Measurements from ENCODE around the gene ATP11C.

The ATP11C gene

DNA sequence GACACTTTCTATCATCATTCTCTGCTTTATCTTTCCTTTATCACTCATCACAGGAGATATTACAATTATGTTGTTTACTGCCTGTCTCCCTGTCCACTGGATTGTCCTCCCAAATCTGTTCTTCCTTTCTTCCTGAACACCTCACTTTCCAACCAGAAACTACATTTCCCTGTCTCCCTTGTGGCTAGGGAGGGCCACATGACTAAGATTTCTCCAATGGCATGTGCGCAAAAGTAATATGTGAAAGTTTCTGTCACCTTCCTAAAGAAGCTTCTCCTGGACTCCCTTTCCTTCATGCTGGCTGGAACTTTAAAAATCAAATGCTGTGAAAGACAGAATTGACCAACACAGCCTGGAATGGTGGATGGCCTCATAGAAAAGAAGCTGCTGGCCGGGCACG is 25.8 kb downstream of the ATP11C start:
- no peaks in the 10 kb centered on the region for H3K9me3 ChIP-seq (ENCODE audit: low read length)
- no peaks in the 10 kb centered on the region for H3K4me1 ChIP-seq (ENCODE audit: insufficient read depth, low read length)
- no peak overlapping the region for H2AFZ ChIP-seq (ENCODE audit: low read depth, low read length)
- H3K36me3 ChIP-seq (ENCODE audit: insufficient read depth, low read length): no peaks in the 10 kb centered on the region
- no peak overlapping the region for H3K4me3 ChIP-seq (ENCODE audit: low read length)
- no peaks in the 10 kb centered on the region for H3K27me3 ChIP-seq (ENCODE audit: insufficient read depth, low read length)

DNA sequence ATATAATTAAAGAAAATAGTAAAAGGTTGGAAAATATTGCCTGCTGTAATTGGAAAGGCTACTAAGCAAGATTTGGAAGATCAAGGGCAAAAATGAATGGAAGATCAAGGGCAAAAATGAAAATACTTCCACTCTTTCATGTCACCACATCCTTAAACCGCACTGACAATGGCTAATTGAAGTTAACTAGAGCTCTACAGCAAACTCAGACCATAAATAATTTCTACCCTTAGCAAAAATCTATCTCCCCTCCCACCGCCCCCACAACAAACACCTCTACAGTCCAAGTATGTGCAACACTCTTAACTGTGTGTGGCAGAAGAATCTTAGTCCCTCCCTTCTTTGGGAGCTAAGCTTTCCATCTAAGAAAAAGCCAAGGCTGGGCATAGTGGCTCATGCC is 27.1 kb downstream of the ATP11C start:
- Histone ChIP-seq H3K9me3 (ENCODE audit: low read length) (no peaks in the 10 kb centered on the region), H3K27me3 (ENCODE audit: insufficient read depth, low read length) (no peaks in the 10 kb centered on the region), H2AFZ (ENCODE audit: low read depth, low read length) (no peak overlapping the region), H3K4me3 (ENCODE audit: low read length) (no peak overlapping the region), H3K4me1 (ENCODE audit: insufficient read depth, low read length) (no peaks in the 10 kb centered on the region), H3K36me3 (ENCODE audit: insufficient read depth, low read length) (no peaks in the 10 kb centered on the region)

DNA sequence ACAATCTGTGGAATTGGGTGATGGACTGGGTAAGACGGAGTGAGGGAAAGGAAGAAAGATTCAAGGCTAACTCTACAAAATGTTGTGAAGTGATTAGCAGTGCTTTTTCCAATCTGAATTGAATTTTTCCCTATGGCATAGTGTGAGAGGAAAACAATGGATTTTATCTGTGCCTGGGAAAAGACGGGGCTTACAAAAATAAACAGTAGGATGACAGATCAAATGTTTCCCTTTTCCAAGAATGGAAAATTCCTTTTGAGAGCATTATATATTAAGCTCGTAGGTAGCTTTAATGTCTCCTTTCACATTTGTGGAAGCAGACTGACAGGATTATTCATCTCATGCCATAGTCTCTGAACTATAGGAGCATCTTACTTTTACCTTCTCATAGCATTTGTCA is 27.8 kb downstream of the ATP11C start:
- Histone ChIP-seq H3K4me3 (ENCODE audit: low read length) (no peak overlapping the region), H3K27me3 (ENCODE audit: insufficient read depth, low read length) (no peaks in the 10 kb centered on the region), H3K36me3 (ENCODE audit: insufficient read depth, low read length) (no peaks in the 10 kb centered on the region), H2AFZ (ENCODE audit: low read depth, low read length) (no peak overlapping the region), H3K9me3 (ENCODE audit: low read length) (no peaks in the 10 kb centered on the region), H3K4me1 (ENCODE audit: insufficient read depth, low read length) (no peaks in the 10 kb centered on the region)

DNA sequence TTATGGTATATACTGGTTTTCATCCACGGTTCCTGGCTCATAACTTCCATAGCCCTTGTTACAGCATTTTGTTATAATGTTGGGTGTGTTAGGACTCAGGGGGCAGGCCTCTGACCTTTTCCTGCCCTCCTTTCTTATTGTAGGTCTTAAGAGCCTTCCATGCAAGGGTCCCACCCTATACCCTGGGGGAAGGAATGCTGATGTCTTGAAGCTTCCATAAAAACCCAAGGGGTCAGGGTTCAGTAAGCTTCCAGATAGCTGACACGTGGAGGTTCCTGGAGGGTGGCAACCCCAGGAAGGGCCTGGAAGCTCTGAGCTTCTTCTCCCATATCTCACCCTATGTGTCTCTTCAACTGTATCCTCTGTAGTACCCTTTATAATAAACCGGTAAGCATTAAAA is 29.6 kb downstream of the ATP11C start:
- H3K36me3 ChIP-seq (ENCODE audit: insufficient read depth, low read length): no peaks in the 10 kb centered on the region
- H3K9me3 ChIP-seq (ENCODE audit: low read length): no peaks in the 10 kb centered on the region
- H3K4me3 ChIP-seq (ENCODE audit: low read length): no peak overlapping the region
- no peaks in the 10 kb centered on the region for H3K27me3 ChIP-seq (ENCODE audit: insufficient read depth, low read length)
- no peaks in the 10 kb centered on the region for H3K4me1 ChIP-seq (ENCODE audit: insufficient read depth, low read length)
- no peak overlapping the region for H2AFZ ChIP-seq (ENCODE audit: low read depth, low read length)

DNA sequence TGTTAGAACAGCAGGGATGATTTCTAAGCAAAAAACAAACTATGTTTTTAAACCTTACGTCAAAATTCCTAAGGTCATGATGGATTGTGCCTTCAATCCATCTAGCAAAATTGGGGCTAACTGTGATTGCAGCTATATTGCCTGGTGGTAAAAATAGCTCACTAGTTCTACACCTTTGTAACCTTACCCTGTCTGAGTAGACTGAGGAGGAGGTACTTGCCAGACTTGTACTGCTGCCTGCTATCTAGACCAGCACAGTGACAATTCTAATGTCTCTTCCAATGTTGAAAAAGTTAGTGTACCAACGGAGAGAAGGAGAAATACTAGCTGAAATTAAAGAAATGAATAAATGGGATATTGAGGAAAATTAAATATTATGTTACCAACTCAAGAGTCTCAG is 30.3 kb downstream of the ATP11C start:
- no peaks in the 10 kb centered on the region for H3K27me3 ChIP-seq (ENCODE audit: insufficient read depth, low read length)
- no peaks in the 10 kb centered on the region for H3K4me1 ChIP-seq (ENCODE audit: insufficient read depth, low read length)
- no peak overlapping the region for H2AFZ ChIP-seq (ENCODE audit: low read depth, low read length)
- no peaks in the 10 kb centered on the region for H3K9me3 ChIP-seq (ENCODE audit: low read length)
- no peaks in the 10 kb centered on the region for H3K36me3 ChIP-seq (ENCODE audit: insufficient read depth, low read length)
- H3K4me3 ChIP-seq (ENCODE audit: low read length): no peak overlapping the region

DNA sequence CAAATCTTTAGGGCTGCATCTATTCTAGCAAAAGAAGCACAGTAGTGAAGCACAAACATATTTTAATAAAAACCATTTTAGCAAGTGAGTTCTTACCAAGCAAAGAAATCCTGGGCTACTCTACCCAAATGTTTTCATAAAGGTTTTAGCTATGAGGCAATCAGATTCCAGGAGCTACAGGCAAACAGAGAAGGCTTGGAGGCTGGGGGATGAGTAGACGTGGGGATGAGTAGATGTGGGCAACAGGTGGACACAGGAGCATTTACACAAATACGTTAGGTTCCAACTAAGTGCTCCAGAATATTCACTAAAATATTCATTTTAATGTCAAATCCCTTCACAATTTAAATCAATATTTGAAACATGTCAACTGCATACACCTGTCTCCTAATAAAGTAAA is 34.5 kb downstream of the ATP11C start:
- Histone ChIP-seq H3K27me3 (ENCODE audit: insufficient read depth, low read length) (no peaks in the 10 kb centered on the region), H3K4me1 (ENCODE audit: insufficient read depth, low read length) (no peaks in the 10 kb centered on the region), H3K36me3 (ENCODE audit: insufficient read depth, low read length) (no peaks in the 10 kb centered on the region), H3K9me3 (ENCODE audit: low read length) (no peaks in the 10 kb centered on the region), H3K4me3 (ENCODE audit: low read length) (no peak overlapping the region), H2AFZ (ENCODE audit: low read depth, low read length) (no peak overlapping the region)

DNA sequence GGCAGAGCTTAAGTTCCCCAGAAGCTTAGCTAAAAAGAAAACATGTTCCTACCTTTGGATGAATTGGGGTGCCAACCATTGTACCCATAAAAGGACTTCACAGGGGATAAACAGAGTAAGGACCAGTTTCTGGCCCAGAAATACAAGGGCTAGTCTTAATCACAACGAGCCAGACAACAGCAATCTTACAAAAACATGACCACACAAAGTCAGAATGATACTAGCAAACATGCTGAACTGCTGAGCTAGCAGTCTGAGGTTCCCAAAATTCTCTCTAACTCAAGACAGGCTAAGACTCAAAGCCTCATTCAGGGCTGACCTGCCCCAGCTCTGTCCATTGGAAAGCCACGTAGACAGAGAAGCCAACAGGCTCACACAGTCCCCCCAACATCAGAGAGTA is 40.3 kb downstream of the ATP11C start:
- no peak overlapping the region for H3K4me3 ChIP-seq (ENCODE audit: low read length)
- no peaks in the 10 kb centered on the region for H3K27me3 ChIP-seq (ENCODE audit: insufficient read depth, low read length)
- H3K36me3 ChIP-seq (ENCODE audit: insufficient read depth, low read length): no peaks in the 10 kb centered on the region
- H3K9me3 ChIP-seq (ENCODE audit: low read length): no peaks in the 10 kb centered on the region
- H3K4me1 ChIP-seq (ENCODE audit: insufficient read depth, low read length): no peaks in the 10 kb centered on the region
- H2AFZ ChIP-seq (ENCODE audit: low read depth, low read length): no peak overlapping the region

DNA sequence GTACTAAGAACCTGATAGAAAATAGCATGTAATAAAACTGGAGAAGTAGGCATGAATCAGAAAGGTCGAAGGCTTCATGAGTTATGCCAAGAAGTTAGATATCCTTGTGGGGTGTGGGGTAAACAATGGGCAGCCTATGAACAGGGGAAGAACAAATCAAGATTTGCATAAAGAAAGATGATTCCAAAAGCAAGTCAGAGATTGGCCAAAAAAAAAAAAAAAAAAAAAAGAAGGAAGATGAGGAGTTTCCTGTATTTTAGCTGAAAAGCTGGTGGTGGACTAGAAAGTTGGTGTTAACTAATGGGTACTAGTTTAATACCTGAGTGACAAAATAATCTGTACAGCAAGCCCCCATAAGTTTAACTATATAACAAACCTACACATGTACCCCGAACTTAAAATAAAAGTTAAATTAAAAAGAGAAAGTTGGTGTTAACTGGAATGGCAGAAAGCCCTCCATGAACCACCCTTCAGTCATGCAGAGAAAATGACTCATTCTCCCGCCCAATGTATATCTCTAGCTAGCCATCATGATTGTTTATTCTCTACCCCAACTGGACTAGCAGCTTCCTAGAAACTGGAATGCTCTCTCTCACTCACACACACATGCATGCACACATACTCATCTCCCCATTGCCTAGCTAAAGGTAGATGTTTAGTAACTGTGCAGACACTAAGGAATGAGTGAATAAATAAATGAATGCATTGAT is 41.7 kb downstream of the ATP11C start:
- Histone ChIP-seq H3K36me3 (ENCODE audit: insufficient read depth, low read length) (no peaks in the 10 kb centered on the region), H3K4me3 (ENCODE audit: low read length) (no peak overlapping the region), H3K27me3 (ENCODE audit: insufficient read depth, low read length) (no peaks in the 10 kb centered on the region), H3K4me1 (ENCODE audit: insufficient read depth, low read length) (no peaks in the 10 kb centered on the region), H2AFZ (ENCODE audit: low read depth, low read length) (no peak overlapping the region), H3K9me3 (ENCODE audit: low read length) (no peaks in the 10 kb centered on the region)

DNA sequence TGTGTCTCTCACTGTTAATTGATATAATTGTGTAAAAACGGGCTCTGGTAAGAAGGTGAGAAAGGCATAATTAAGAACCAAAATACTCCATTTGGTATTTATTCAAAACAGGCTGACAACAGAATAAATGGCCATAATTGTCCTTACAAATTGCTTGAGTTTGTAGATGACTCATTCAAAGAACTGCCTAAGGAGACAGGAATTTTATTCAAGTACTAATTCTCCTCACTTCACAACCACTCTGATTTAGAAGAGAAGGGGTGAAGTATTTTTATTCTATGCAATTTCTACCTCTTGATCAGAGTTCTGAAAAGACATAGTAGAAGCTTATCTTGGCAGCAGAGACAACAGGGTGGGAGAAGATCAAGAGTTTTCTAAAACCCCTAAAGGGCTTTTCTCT is 43.1 kb downstream of the ATP11C start:
- no peaks in the 10 kb centered on the region for H3K9me3 ChIP-seq (ENCODE audit: low read length)
- no peaks in the 10 kb centered on the region for H3K27me3 ChIP-seq (ENCODE audit: insufficient read depth, low read length)
- no peaks in the 10 kb centered on the region for H3K4me1 ChIP-seq (ENCODE audit: insufficient read depth, low read length)
- no peak overlapping the region for H3K4me3 ChIP-seq (ENCODE audit: low read length)
- no peak overlapping the region for H2AFZ ChIP-seq (ENCODE audit: low read depth, low read length)
- H3K36me3 ChIP-seq (ENCODE audit: insufficient read depth, low read length): no peaks in the 10 kb centered on the region

DNA sequence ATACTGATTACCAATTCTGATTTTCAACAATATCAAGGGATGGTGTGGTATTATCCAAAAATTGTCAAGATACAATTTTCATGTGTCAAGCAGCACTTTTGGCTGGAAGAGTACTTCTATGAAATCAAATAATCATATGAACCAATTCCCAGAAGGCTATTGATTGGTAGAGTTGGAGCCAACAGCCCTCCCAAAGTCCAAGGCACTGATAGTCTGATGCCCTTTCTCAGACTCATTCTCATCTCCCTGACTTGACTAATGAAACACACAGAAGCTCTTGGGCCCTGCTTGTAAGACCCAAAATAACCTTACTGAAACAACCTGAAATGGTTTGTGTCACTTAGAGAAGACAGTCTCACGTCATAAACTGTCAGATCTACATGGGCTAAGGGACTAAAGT is 48.9 kb downstream of the ATP11C start:
- no peak overlapping the region for H2AFZ ChIP-seq (ENCODE audit: low read depth, low read length)
- no peaks in the 10 kb centered on the region for H3K27me3 ChIP-seq (ENCODE audit: insufficient read depth, low read length)
- H3K4me3 ChIP-seq (ENCODE audit: low read length): no peak overlapping the region
- H3K36me3 ChIP-seq (ENCODE audit: insufficient read depth, low read length): no peaks in the 10 kb centered on the region
- no peaks in the 10 kb centered on the region for H3K4me1 ChIP-seq (ENCODE audit: insufficient read depth, low read length)
- no peaks in the 10 kb centered on the region for H3K9me3 ChIP-seq (ENCODE audit: low read length)

DNA sequence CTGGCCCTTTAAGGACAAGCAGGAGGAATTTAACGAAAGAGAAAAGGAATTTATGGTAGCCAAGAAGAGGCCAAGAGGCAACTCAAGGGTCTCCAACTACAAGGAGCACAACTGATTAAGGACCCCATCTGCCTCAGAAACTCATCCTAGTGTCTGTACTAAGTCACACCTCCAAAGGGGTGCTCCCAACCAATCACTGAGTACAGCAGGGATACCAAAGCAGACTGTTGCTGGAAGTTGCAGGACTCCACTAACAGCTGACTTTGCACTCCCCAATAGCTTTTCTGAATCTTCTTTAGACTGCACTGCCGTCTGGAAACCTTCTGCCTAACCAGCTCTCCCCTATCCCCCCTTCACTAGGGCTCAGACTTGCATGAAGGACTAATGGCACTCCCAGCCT is 50.6 kb downstream of the ATP11C start:
- Histone ChIP-seq H2AFZ (ENCODE audit: low read depth, low read length) (no peak overlapping the region), H3K36me3 (ENCODE audit: insufficient read depth, low read length) (no peaks in the 10 kb centered on the region), H3K27me3 (ENCODE audit: insufficient read depth, low read length) (no peaks in the 10 kb centered on the region), H3K9me3 (ENCODE audit: low read length) (no peaks in the 10 kb centered on the region), H3K4me1 (ENCODE audit: insufficient read depth, low read length) (no peaks in the 10 kb centered on the region), H3K4me3 (ENCODE audit: low read length) (no peak overlapping the region)

DNA sequence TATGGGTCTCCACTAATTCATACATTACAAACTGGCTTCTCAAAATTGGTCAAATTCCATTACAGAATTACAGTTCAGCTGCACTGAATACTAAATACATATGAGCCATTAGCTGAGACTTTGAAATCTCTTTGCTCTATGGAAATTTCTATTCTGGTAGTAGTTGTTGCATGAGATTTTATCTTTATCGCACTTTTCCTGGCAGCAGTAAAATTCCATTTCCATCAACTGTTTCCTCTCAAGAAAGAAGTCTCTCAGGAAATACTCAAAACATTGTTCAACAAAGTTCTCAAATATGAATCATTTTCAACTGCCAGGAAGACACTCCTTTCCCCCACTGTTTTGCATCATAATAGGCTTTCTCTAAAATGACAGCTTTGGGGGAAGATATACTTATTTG is 51.3 kb downstream of the ATP11C start:
- H3K27me3 ChIP-seq (ENCODE audit: insufficient read depth, low read length): no peaks in the 10 kb centered on the region
- H3K4me3 ChIP-seq (ENCODE audit: low read length): no peak overlapping the region
- no peak overlapping the region for H2AFZ ChIP-seq (ENCODE audit: low read depth, low read length)
- no peaks in the 10 kb centered on the region for H3K36me3 ChIP-seq (ENCODE audit: insufficient read depth, low read length)
- H3K4me1 ChIP-seq (ENCODE audit: insufficient read depth, low read length): no peaks in the 10 kb centered on the region
- no peaks in the 10 kb centered on the region for H3K9me3 ChIP-seq (ENCODE audit: low read length)

DNA sequence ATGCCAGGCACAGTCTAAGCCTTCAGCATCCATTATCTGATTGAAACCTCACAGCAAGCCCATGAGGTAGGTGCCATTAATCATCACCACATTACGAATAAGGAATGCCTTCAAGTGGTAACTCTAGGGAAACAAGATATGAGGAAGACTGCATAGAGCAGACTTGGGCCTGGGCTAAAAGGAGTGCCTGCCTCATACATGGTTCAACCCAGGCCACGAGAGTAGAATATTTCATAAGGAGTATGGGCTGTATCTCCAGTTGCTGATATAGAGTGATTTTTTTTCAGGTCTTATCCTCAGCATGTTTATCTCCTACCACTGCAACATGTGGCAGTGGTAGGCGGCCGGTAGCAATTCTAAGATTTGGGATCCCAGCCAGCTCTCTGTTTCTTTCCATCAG is 51.7 kb downstream of the ATP11C start:
- H3K4me3 ChIP-seq (ENCODE audit: low read length): no peak overlapping the region
- H3K4me1 ChIP-seq (ENCODE audit: insufficient read depth, low read length): no peaks in the 10 kb centered on the region
- no peaks in the 10 kb centered on the region for H3K36me3 ChIP-seq (ENCODE audit: insufficient read depth, low read length)
- no peak overlapping the region for H2AFZ ChIP-seq (ENCODE audit: low read depth, low read length)
- H3K27me3 ChIP-seq (ENCODE audit: insufficient read depth, low read length): no peaks in the 10 kb centered on the region
- H3K9me3 ChIP-seq (ENCODE audit: low read length): no peaks in the 10 kb centered on the region

DNA sequence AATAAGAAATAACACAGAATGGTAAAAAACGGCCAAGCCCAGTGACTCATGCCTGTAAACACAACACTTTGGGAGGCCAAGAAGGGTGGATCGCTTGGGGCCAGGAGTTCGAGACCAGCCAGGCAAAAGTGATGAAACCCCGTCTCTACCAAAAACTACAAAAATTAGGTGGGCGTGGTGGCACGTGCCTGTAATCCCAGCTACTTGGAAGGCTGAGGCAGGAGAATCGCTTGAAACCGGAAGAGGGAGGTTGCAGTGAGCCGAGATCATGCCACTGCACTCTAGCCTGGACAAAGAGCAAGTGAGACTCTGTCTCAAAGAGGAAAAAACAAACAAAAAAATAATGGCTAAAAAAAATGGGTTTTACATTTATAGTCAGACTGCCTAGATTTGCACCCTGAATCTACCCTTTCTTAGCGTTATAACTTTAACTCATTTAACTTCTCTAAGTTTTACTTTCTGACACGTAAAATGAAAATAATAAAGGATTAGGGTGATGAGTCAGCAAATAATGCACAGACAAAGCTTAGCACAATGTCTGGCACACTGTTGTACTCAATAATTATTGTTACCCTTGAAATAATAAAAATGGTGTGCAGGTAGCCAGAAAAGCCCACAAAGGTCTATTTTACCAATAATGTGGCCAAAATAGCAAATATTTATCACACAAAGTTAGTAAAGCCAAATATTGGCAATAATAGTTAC is 55.0 kb downstream of the ATP11C start:
- Histone ChIP-seq H3K4me1 (ENCODE audit: insufficient read depth, low read length) (no peaks in the 10 kb centered on the region), H3K4me3 (ENCODE audit: low read length) (no peak overlapping the region), H3K27me3 (ENCODE audit: insufficient read depth, low read length) (no peaks in the 10 kb centered on the region)

More for the DNA sequence above, 55.0 kb downstream of the ATP11C start:
- Histone ChIP-seq H3K36me3 (ENCODE audit: insufficient read depth, low read length) (no peaks in the 10 kb centered on the region), H3K9me3 (ENCODE audit: low read length) (no peaks in the 10 kb centered on the region), H2AFZ (ENCODE audit: low read depth, low read length) (no peak overlapping the region)
